ENCODE measurements around the gene SETBP1.

DNA sequence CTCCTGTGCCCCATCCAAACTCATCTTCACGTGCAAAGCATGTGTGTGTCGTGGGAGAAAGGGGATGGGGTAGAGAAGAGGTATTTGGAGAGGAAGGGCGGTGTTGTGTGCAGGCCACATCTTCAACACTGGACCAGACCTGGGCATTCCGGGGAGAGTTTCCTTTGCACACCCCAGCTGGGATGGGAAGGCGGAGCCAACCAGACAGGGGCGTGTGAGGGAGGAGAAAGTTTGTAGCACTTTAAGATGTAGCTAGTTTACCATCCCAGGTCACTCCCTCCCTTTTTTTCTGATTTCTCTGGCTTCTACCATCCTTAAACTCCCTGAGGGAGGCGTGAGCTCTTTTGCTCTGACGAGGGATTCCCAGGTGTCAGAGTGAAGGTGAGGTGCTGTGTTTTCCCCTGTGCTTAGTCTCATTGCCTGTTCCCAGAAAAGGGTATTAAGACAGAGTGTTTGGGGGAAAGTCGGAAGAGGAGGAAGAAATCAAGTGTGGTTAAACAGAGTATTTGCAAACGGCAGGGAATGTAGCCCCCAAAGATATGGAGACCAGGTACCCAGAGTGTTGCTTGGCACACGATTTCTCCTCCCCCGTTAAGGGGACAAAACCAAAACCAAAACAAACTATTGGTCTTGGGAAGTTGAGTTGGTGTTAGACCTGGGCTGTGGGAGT lies 1.6 kb downstream of the SETBP1 start:
- TF ChIP-seq, protein P1, sequence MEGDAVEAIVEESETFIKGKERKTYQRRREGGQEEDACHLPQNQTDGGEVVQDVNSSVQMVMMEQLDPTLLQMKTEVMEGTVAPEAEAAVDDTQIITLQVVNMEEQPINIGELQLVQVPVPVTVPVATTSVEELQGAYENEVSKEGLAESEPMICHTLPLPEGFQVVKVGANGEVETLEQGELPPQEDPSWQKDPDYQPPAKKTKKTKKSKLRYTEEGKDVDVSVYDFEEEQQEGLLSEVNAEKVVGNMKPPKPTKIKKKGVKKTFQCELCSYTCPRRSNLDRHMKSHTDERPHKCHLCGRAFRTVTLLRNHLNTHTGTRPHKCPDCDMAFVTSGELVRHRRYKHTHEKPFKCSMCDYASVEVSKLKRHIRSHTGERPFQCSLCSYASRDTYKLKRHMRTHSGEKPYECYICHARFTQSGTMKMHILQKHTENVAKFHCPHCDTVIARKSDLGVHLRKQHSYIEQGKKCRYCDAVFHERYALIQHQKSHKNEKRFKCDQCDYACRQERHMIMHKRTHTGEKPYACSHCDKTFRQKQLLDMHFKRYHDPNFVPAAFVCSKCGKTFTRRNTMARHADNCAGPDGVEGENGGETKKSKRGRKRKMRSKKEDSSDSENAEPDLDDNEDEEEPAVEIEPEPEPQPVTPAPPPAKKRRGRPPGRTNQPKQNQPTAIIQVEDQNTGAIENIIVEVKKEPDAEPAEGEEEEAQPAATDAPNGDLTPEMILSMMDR (IDR thresholded peaks at IDR 0.05 in 2 of 3, conservative IDR thresholded peaks at IDR 0.05 in 1 of 3; ENCODE audit: borderline replicate concordance in 1 of 3, insufficient read depth in 1 of 3, low read depth in 2 of 3, low read length in 2 of 3), result no peak
- TF ChIP-seq RAD21 (IDR thresholded peaks at IDR 0.05; ENCODE audit: low read depth) (no peak), POLR2AphosphoS5 (IDR thresholded peaks at IDR 0.05; ENCODE audit: low read depth, low read length) (no peak), CEBPB (IDR thresholded peaks at IDR 0.05; ENCODE audit: low read depth) (no peak), ZNF274 (IDR thresholded peaks at IDR 0.05; ENCODE audit: low read depth, low read length) (no peak), POLR2A (IDR thresholded peaks at IDR 0.05; ENCODE audit: borderline replicate concordance, extremely low read depth, insufficient read depth, insufficient read length) (no peak), FOSL1 (IDR thresholded peaks at IDR 0.05; ENCODE audit: low read depth) (no peak), EZH2 (IDR thresholded peaks at IDR 0.05) (no peak), ELF1 (IDR thresholded peaks at IDR 0.05; ENCODE audit: borderline replicate concordance, low read depth) (no peak), EZH2phosphoT487 (IDR thresholded peaks at IDR 0.05; ENCODE audit: borderline replicate concordance) (no peak), EGR1 (IDR thresholded peaks at IDR 0.05; ENCODE audit: low read depth) (no peak)
- TF ChIP-seq, protein P2, sequence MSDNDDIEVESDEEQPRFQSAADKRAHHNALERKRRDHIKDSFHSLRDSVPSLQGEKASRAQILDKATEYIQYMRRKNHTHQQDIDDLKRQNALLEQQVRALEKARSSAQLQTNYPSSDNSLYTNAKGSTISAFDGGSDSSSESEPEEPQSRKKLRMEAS (IDR thresholded peaks at IDR 0.05), result no peak
- TF ChIP-seq, protein P3, sequence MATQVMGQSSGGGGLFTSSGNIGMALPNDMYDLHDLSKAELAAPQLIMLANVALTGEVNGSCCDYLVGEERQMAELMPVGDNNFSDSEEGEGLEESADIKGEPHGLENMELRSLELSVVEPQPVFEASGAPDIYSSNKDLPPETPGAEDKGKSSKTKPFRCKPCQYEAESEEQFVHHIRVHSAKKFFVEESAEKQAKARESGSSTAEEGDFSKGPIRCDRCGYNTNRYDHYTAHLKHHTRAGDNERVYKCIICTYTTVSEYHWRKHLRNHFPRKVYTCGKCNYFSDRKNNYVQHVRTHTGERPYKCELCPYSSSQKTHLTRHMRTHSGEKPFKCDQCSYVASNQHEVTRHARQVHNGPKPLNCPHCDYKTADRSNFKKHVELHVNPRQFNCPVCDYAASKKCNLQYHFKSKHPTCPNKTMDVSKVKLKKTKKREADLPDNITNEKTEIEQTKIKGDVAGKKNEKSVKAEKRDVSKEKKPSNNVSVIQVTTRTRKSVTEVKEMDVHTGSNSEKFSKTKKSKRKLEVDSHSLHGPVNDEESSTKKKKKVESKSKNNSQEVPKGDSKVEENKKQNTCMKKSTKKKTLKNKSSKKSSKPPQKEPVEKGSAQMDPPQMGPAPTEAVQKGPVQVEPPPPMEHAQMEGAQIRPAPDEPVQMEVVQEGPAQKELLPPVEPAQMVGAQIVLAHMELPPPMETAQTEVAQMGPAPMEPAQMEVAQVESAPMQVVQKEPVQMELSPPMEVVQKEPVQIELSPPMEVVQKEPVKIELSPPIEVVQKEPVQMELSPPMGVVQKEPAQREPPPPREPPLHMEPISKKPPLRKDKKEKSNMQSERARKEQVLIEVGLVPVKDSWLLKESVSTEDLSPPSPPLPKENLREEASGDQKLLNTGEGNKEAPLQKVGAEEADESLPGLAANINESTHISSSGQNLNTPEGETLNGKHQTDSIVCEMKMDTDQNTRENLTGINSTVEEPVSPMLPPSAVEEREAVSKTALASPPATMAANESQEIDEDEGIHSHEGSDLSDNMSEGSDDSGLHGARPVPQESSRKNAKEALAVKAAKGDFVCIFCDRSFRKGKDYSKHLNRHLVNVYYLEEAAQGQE (IDR thresholded peaks at IDR 0.05; ENCODE audit: low read depth), result no peak
- TF ChIP-seq, protein P4, sequence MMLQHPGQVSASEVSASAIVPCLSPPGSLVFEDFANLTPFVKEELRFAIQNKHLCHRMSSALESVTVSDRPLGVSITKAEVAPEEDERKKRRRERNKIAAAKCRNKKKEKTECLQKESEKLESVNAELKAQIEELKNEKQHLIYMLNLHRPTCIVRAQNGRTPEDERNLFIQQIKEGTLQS (IDR thresholded peaks at IDR 0.05), result no peak
